DND-41 (cell line): Measurements from ENCODE around the gene CTRB1.
A peak's percentile ranks its signal among the peaks of the same experiment; 100 is the strongest.
"Not testable (repeated sequence)": the region's sequence is repeated elsewhere in the genome, so short reads cannot be mapped to it uniquely, and the experiment has no call there.

Experiments
- ATAC-seq: fragments of 200-7000 bp; cut with Tn5 transposase; 3 replicates; pipeline ENCODE4 v1.9.1; 2021; ENCODE audit warnings: low read depth; ENCODE audit not compliant: insufficient read depth
- DNase-seq: peaks from one replicate; pipeline ENCODE4 v3.0.0-alpha.2; 2020
- H2AFZ ChIP-seq: 2 replicates; pipeline ENCODE4 v1.6.0; 2012; ENCODE audit warnings: low read depth, low read length
- H3K27ac ChIP-seq: 2 replicates; pipeline ENCODE4 v1.5.1; 2012; ENCODE audit warnings: low read length, inconsistent platforms
- H3K27me3 ChIP-seq: fragments of 200-600 bp; sonication (generic); 2 replicates; pipeline ENCODE4 v1.6.0; 2012; ENCODE audit warnings: low read length, mild to moderate bottlenecking, inconsistent platforms; ENCODE audit not compliant: insufficient read depth, poor library complexity
- H3K36me3 ChIP-seq: 2 replicates; pipeline ENCODE4 v1.5.1; 2012; ENCODE audit warnings: low read length, inconsistent platforms; ENCODE audit not compliant: insufficient read depth
- H3K4me1 ChIP-seq: 2 replicates; pipeline ENCODE4 v1.5.1; 2012; ENCODE audit warnings: mild to moderate bottlenecking, low read length; ENCODE audit not compliant: insufficient read depth
- H3K4me2 ChIP-seq: 2 replicates; pipeline ENCODE4 v1.6.0; 2012; ENCODE audit warnings: mild to moderate bottlenecking, moderate library complexity, low read length, inconsistent platforms; ENCODE audit not compliant: insufficient read depth
- H3K4me3 ChIP-seq, 2 experiments: fragments of 200-600 bp in 1 of 2; shearing (Covaris generic) in 1 of 2; 2 replicates each; pipeline ENCODE4 v1.5.1; 2012 to 2016; ENCODE audit warnings: inconsistent platforms in 2 of 2, low read length in 2 of 2, mild to moderate bottlenecking in 2 of 2, low read depth in 1 of 2, moderate library complexity in 1 of 2
- H3K79me2 ChIP-seq: 2 replicates; pipeline ENCODE4 v1.6.0; 2012; ENCODE audit warnings: low read length, inconsistent platforms; ENCODE audit not compliant: insufficient read depth
- H3K9ac ChIP-seq: 2 replicates; pipeline ENCODE4 v1.6.0; 2012; ENCODE audit warnings: low read depth, mild to moderate bottlenecking, inconsistent platforms, low read length, moderate library complexity
- H3K9me3 ChIP-seq: 2 replicates; pipeline ENCODE4 v1.5.1; 2012; ENCODE audit warnings: low read length, moderate library complexity, mild to moderate bottlenecking, inconsistent platforms; ENCODE audit not compliant: insufficient read depth, severe bottlenecking
- H4K20me1 ChIP-seq: 2 replicates; pipeline ENCODE4 v1.6.0; 2012; ENCODE audit warnings: low read length; ENCODE audit not compliant: insufficient read depth
- CTCF ChIP-seq: IDR thresholded peaks from 2 replicates; pipeline ENCODE4 v1.5.1; 2012; ENCODE audit warnings: borderline replicate concordance, low read length, moderate library complexity, mild to moderate bottlenecking; ENCODE audit not compliant: poor library complexity, severe bottlenecking; ENCODE audit errors: extremely low read depth
- EZH2 ChIP-seq: IDR thresholded peaks from 3 replicates; pipeline ENCODE4 v1.6.1; 2012; ENCODE audit warnings: borderline replicate concordance, low read depth, mild to moderate bottlenecking, moderate library complexity, low read length, inconsistent platforms; ENCODE audit not compliant: severe bottlenecking

CTRB1 gene

DNA sequence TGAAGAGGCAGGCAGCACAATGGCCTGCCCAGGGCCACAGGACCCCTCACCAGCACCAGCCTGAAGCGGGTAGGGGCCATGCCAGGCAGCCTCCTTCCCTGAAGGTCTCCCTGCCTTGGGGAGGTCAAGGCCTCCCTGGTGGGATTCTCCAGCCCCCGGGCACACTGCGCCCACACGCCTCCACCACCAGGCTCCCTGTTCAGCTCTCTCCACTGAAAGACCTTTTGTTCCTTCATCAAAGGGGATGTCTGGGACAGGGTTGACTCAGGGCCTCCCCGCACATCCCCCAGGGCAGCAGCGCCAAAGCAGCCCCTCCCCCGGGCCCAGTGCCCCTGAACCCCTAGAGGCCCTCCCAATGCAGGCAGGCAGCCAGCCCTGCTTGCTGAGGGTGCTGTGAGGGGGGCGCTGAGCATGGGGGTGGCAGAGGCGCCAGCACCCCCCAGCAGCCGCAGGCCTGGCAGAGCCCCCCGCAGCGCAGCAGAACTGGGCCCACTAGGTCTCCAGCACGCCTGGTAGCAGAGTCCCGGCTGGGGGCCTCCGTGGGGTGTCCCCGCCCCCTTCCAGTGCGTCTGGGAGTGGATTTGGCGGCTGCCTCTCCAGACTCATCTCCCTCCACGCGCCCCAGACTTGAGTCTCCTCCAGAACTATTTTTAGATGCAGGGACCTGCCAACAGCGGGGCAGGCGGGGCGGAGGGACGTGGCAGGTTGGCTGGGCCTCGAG lies 19.5 kb downstream of the CTRB1 start:
- no peak overlapping the region for H3K27ac ChIP-seq
- H3K36me3 ChIP-seq: no peaks in the 10 kb centered on the region
- H3K9ac ChIP-seq: no peak overlapping the region

GRCh38 chr16:75238853-75239541 lies 20.2 kb downstream of the CTRB1 start:
- no peak overlapping the region for H3K27ac ChIP-seq
- no peak for TF ChIP-seq CTCF
- TF ChIP-seq EZH2: no peak
- no peak overlapping the region for H3K4me2 ChIP-seq
- H3K36me3 ChIP-seq: no peaks in the 10 kb centered on the region
- peaks cover 14% of the 10 kb centered on the region for H4K20me1 ChIP-seq
- H3K9me3 ChIP-seq: no peaks in the 10 kb centered on the region
- DNase-seq (no peak), ATAC-seq (no peak)
- H3K79me2 ChIP-seq: no peaks in the 10 kb centered on the region
- no peak overlapping the region for H2AFZ ChIP-seq
- H3K4me3 ChIP-seq: no peak overlapping the region
- peaks cover 2% of the 10 kb centered on the region for H3K4me1 ChIP-seq
- H3K9ac ChIP-seq: no peak overlapping the region
- H3K27me3 ChIP-seq: no peaks in the 10 kb centered on the region

More for the DNA sequence above, 19.5 kb downstream of the CTRB1 start:
- peak; percentile 25 for DNase-seq
- H3K79me2 ChIP-seq: no peaks in the 10 kb centered on the region
- no peaks in the 10 kb centered on the region for H3K9me3 ChIP-seq
- TF ChIP-seq CTCF (no peak), EZH2 (no peak)
- peaks cover 6% of the 10 kb centered on the region for H3K4me1 ChIP-seq
- no peak overlapping the region for H2AFZ ChIP-seq
- no peak overlapping the region for H3K4me3 ChIP-seq
- H3K27me3 ChIP-seq: no peaks in the 10 kb centered on the region
- H3K4me2 ChIP-seq: no peak overlapping the region
- peaks cover 14% of the 10 kb centered on the region for H4K20me1 ChIP-seq
- 0 out of 3 replicates have a peak, but pooled peaks have one; percentile 11 for ATAC-seq

DNA sequence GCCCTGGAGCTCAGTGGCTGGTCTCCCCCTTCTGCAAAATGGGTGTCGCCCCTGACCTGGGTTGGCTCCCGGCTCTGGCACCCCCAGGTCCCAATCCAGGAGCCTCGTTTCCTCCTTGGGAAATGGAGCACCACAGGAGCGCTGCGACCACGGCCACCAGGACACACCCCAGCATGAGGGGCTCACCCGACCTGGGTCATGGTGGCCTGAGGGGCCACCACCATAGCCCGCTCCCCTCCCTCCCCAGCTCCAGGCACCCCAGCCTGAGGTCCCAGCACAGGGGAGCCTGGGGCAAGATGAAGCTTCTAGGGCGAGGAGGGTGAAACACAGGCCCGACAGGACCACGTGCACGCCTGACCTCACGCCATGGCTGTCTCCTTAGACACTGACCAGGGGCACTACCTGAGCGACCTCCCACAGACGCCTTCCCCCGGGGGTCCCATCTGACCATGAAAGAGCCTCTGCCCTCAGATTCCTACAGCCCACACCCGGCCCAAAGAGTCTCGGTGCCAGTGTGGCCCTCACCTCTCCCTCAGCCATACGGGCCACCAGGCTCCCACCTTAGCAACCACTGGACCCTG lies 20.8 kb downstream of the CTRB1 start:
- TF ChIP-seq EZH2 (no peak), CTCF (no peak)
- Histone ChIP-seq H3K9ac (no peak overlapping the region), H2AFZ (no peak overlapping the region), H3K27ac (no peak overlapping the region), H3K9me3 (no peaks in the 10 kb centered on the region), H3K4me2 (no peak overlapping the region), H3K4me1 (no peaks in the 10 kb centered on the region), H3K36me3 (no peaks in the 10 kb centered on the region), H3K27me3 (no peaks in the 10 kb centered on the region), H4K20me1 (peaks cover 13% of the 10 kb centered on the region), H3K79me2 (no peaks in the 10 kb centered on the region), H3K4me3 (no peak overlapping the region)
- no peak for ATAC-seq
- no peak for DNase-seq

- DNase-seq, H3K4me3 ChIP-seq, H2AFZ ChIP-seq, H3K4me1 ChIP-seq, H4K20me1 ChIP-seq, H3K27ac ChIP-seq, ATAC-seq, H3K27me3 ChIP-seq, H3K9ac ChIP-seq, H3K4me2 ChIP-seq, H3K36me3 ChIP-seq, H3K9me3 ChIP-seq, H3K79me2 ChIP-seq: not testable (repeated sequence)
These were observed 21.8 kb downstream of the CTRB1 start for GRCh38 chr16:75240633-75241032.
